Ishikawa (cell line): ENCODE results near the gene ASIC2.

Experiments used
- NFIC ChIP-seq: IDR thresholded peaks from 2 replicates; pipeline ENCODE4 v1.6.1; 2012
- RAD21 ChIP-seq: IDR thresholded peaks from 2 replicates; pipeline ENCODE4 v1.6.1; 2012; ENCODE audit warnings: low read depth

- TF ChIP-seq RAD21 = no peak
- no peak for TF ChIP-seq NFIC
These were observed 82.8 kb downstream of the ASIC2 start for GRCh38 chr17:33210285-33210684.
